Esophagus squamous epithelium (tissue), 5 donors: ENCODE data around the gene FHIT. TPM values are rescaled to one million over a fixed set of nuclear protein-coding genes. Genes with fewer than 3 reads are reported as not detected.

Experiments
- DNase-seq: peaks from one replicate; lab custom pipeline; 2025; lab: John Stamatoyannopoulos, UW
- H3K27ac ChIP-seq, 4 donors: fragments of 200-600 bp; sonication (generic); one replicate each; pipeline ENCODE4 v1.5.1; 2016 to 2019; ENCODE audit warnings: mild to moderate bottlenecking in 1 of 4
- H3K27me3 ChIP-seq, 4 donors: fragments of 200-600 bp; sonication (generic); 1 replicate in 3 of 4; 2 replicates in 1 of 4; pipeline versions ENCODE4 v1.5.1 to v1.6.0; 2017 to 2021; ENCODE audit warnings: antibody characterized with exemption in 1 of 4
- H3K36me3 ChIP-seq, 3 donors: fragments of 200-600 bp; sonication (generic); one replicate each; pipeline ENCODE4 v1.5.1; 2016 to 2019
- H3K4me1 ChIP-seq, 3 donors: fragments of 200-600 bp; sonication (generic); one replicate each; pipeline ENCODE4 v1.5.1; 2017 to 2019
- H3K4me3 ChIP-seq, 4 donors: fragments of 200-600 bp; sonication (generic); 1 replicate in 3 of 4; 2 replicates in 1 of 4; pipeline ENCODE4 v1.5.1; 2016 to 2019; ENCODE audit warnings: mild to moderate bottlenecking in 2 of 4, moderate library complexity in 1 of 4
- H3K9me3 ChIP-seq, 3 donors: fragments of 200-600 bp; sonication (generic); one replicate each; pipeline ENCODE4 v1.5.1; 2016 to 2019
- CTCF ChIP-seq, 6 experiments: fragments of 450-650 bp in 4 of 6; fragments of 200-600 bp in 2 of 6; sonication (generic) in 2 of 6; IDR thresholded peaks; one replicate each; pipeline ENCODE4 v1.5.1; 2016 to 2019; ENCODE audit warnings: antibody characterized with exemption in 6 of 6, mild to moderate bottlenecking in 4 of 6, moderate library complexity in 4 of 6
- POLR2A ChIP-seq, 4 donors: fragments of 450-650 bp; IDR thresholded peaks; one replicate each; pipeline ENCODE4 v1.6.1; 2017; ENCODE audit warnings: antibody characterized with exemption in 4 of 4, mild to moderate bottlenecking in 4 of 4, moderate library complexity in 3 of 4
- WGBS, 2 donors: methylation state at CpG; one replicate each; pipeline ENCODE4 v1.1.5; 2018; 5-methylcytosine and 5-hydroxymethylcytosine counted together
- intact Hi-C: fragments of 100-400 bp; cut with DNase I; formaldehyde crosslinking; loops from one replicate; pipeline ENCODE4 v1.15.0; 2022
- total RNA-seq, 4 donors: library from RNA; depleted of rRNA; stranded (reverse); fragments of >200 nt; gene quantifications; one replicate each; pipeline ENCODE4 v1.1.0, GENCODE V29; 2016
- donor health status: DM: yes; HTN: yes; CAD: no.

Gene FHIT
- total RNA-seq, 4 donors from 2014 or later, result 0.64 to 5.7 (median 3.1) TPM

GRCh38 chr3:61008998-61009380 is 242.3 kb downstream of the FHIT start:
- TF ChIP-seq POLR2A (IDR thresholded peaks at IDR 0.05) (no peak), CTCF (IDR thresholded peaks at IDR 0.05) (no peak)
- Histone ChIP-seq H3K27ac (no peak overlapping the region), H3K36me3 (no peaks in the 10 kb centered on the region), H3K4me1 (no peaks in the 10 kb centered on the region), H3K27me3 (no peaks in the 10 kb centered on the region), H3K9me3 (no peaks in the 10 kb centered on the region), H3K4me3 (no peak overlapping the region)
- DNase-seq, result no peak
- intact Hi-C loops, result no loop called here
- 59 to 77% methylated on average over 5 of the region's 5 CpGs for WGBS, 2 donors

DNA sequence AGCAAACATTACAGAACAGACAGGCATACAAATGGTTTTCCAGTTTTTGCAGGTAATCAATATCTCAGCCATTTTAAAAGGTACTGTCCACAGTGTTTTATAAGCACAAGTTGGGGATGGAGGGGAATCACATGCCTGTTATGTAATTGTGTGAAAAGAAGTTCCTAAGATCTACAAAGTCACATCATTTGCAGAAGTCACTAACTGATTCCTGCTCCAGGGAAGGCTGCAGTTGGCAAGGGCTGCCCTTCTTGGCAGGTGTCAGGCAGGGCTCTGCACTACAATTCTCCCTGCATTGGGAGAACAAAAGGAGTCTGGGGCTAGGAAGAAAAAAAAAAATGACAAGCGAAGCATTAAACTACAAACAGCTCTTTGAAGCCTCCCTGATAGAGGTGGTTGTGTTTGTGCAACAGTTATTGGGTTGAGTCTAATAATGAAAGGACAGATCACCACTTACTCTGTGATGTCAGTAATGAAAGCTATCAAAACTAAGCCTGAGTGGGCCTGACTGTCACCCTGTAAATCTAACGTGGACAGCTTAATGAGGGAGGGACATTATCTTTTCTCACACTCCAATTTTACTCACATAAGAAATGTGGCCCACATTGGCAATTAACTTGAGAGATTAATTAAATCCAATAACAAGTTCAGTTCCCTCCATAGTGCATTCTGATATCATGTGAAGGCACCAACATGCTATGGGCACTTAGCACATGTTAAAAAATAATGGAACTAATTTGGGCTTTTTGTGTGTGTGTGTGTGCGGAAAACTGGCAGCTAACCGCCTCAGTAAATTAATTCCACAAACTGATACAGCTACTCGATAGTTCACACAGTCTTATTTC is 242.9 kb downstream of the FHIT start:
- Histone ChIP-seq H3K27ac (no peak overlapping the region), H3K4me1 (no peaks in the 10 kb centered on the region), H3K36me3 (no peaks in the 10 kb centered on the region), H3K9me3 (no peaks in the 10 kb centered on the region), H3K27me3 (no peaks in the 10 kb centered on the region), H3K4me3 (no peak overlapping the region)
- DNase-seq, result no peak
- no peak for TF ChIP-seq POLR2A (IDR thresholded peaks at IDR 0.05)
- TF ChIP-seq CTCF (IDR thresholded peaks at IDR 0.05), result no peak
- intact Hi-C loops, result no loop called here
- WGBS, 2 donors, result 86 to 87% methylated on average over 5 of the region's 5 CpGs

- intact Hi-C loops, result no loop called here
- Histone ChIP-seq H3K4me3 (no peak overlapping the region), H3K27me3 (no peaks in the 10 kb centered on the region), H3K27ac (no peak overlapping the region), H3K9me3 (no peaks in the 10 kb centered on the region), H3K36me3 (no peaks in the 10 kb centered on the region), H3K4me1 (no peaks in the 10 kb centered on the region)
- no peak for DNase-seq
- TF ChIP-seq CTCF (IDR thresholded peaks at IDR 0.05) (no peak), POLR2A (IDR thresholded peaks at IDR 0.05) (no peak)
- WGBS, 2 donors, result 91% methylated on average over 4 of the region's 4 CpGs
Observed at GRCh38 chr3:61005591-61005990, 245.7 kb downstream of the FHIT start.

DNA sequence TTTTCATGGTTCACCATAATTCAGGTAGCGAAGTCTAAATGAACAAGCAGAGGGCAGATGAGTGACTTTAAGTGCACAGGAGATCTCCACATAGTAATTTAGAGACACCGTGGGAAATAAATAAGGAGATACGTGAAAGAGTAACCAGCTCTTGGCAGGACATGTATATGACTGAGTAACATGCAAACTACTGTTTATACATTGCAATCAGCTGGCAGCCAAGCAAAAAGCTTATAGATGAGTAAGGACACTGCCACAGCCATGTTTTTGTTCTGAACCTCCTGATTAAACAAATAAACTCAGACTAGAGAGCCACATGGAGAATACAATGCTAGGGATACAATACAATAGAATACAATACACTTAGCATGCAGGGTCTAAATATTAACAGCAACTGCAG is 252.4 kb downstream of the FHIT start:
- DNase-seq, result no peak
- Histone ChIP-seq H3K27me3 (no peaks in the 10 kb centered on the region), H3K36me3 (no peaks in the 10 kb centered on the region), H3K27ac (no peak overlapping the region), H3K4me3 (no peak overlapping the region), H3K9me3 (no peaks in the 10 kb centered on the region), H3K4me1 (no peaks in the 10 kb centered on the region)
- TF ChIP-seq CTCF (IDR thresholded peaks at IDR 0.05), result no peak
- TF ChIP-seq POLR2A (IDR thresholded peaks at IDR 0.05), result no peak
- intact Hi-C loops, result no loop called here
- WGBS, 2 donors, result 71 to 80% methylated on average over 3 of the region's 3 CpGs

GRCh38 chr3:60992395-60992794 is 258.9 kb downstream of the FHIT start:
- intact Hi-C loops, result no loop called here
- 18 to 25% methylated on average over 5 of the region's 5 CpGs for WGBS, 2 donors
- no peak for TF ChIP-seq POLR2A (IDR thresholded peaks at IDR 0.05)
- no peak for TF ChIP-seq CTCF (IDR thresholded peaks at IDR 0.05)
- Histone ChIP-seq H3K4me1 (no peaks in the 10 kb centered on the region), H3K4me3 (no peak overlapping the region), H3K9me3 (no peaks in the 10 kb centered on the region), H3K27ac (no peak overlapping the region), H3K36me3 (no peaks in the 10 kb centered on the region), H3K27me3 (no peaks in the 10 kb centered on the region)
- DNase-seq, result no peak
